IPS-18c (cell line): Measurements from ENCODE around the gene AP3S2.
"Not testable (repeated sequence)": the region's sequence is repeated elsewhere in the genome, so short reads cannot be mapped to it uniquely, and the experiment has no call there.

Source experiments
- H3K4me3 ChIP-seq: 2 replicates; pipeline ENCODE4 v1.7.0; 2013; ENCODE audit warnings: low read depth, mild to moderate bottlenecking, low read length, moderate library complexity; ENCODE audit not compliant: insufficient read depth
- H3K9me3 ChIP-seq: one replicate; pipeline ENCODE4 v1.6.1; 2013; ENCODE audit warnings: mild to moderate bottlenecking, low read length, moderate library complexity; ENCODE audit not compliant: control insufficient read depth, insufficient read depth

AP3S2 gene

DNA sequence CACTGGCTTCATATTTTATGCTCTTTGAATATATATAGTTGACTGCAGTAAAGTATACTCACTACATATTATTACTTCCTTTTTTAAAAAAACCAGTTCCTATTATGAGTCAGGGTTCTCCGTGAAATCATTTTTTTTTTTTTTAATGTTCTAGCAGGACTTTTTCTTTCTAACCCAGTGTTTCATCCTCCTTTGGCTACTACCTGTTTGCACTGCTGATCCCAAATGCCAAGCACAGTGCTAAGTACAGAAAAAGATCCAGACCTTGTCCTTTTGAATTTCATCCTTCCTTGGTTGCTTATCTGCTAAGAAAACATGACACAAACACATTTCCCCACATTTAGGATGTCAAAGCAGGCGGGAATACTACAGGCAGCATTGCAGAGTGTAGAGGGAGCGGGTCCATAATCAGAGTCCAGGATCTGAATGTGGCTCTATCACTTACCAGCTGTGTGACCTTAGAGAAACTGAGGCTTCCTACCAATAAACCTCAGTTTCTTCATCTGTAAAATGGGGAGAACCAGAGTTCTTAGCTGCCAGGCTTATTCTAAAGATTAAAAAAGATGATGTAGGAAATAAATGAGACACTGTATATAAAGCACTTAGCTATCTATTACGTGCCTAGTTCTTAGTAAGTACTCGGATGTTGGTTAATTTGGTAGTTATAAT is 42.0 kb downstream of the AP3S2 start:
- Histone ChIP-seq H3K4me3 (no peak overlapping the region), H3K9me3 (no peaks in the 10 kb centered on the region)

- Histone ChIP-seq H3K4me3 (no peak overlapping the region), H3K9me3 (no peaks in the 10 kb centered on the region)
Observed at GRCh38 chr15:89848970-89849292, 44.9 kb downstream of the AP3S2 start.

- H3K9me3 ChIP-seq = no peaks in the 10 kb centered on the region
Observed at GRCh38 chr15:89847101-89847500, 46.7 kb downstream of the AP3S2 start.

GRCh38 chr15:89845305-89845893 is 48.4 kb downstream of the AP3S2 start:
- Histone ChIP-seq H3K9me3 (no peaks in the 10 kb centered on the region), H3K4me3 (no peak overlapping the region)

More at GRCh38 chr15:89847101-89847500, 46.7 kb downstream of the AP3S2 start:
- H3K4me3 ChIP-seq = no peak overlapping the region

GRCh38 chr15:89841962-89842361 is 51.8 kb downstream of the AP3S2 start:
- Histone ChIP-seq H3K4me3 (no peak overlapping the region), H3K9me3 (no peaks in the 10 kb centered on the region)

GRCh38 chr15:89841306-89841705 is 52.5 kb downstream of the AP3S2 start:
- no peak overlapping the region for H3K4me3 ChIP-seq
- H3K9me3 ChIP-seq = no peaks in the 10 kb centered on the region

DNA sequence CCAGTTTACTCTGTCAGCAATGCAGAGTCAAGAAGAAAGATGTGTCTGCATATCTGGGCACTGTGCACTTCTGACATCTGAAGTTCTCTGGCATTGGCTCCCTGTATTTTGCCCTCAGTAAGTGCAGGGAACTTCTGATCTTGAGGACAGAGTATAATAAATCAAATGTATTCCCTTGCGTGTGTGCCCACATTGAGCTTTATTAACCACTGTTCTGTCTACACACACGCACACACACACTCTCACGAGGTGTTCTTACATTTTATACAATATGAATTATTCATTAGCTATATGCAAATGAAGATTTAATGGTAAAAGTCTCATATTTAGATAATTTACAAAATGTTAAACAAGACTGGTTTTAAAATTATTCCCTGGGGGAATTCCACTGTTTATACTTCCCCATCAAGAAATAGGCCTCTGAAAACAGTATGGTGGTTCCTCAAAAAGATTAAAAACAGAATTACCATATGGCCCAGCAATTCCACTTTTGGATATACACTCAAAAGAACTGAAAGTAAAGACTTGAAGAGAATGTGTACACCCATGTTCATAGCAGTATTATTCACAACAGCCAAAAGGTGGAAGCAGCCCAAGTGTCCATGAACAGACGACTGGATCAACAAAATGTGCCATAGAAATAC is 54.5 kb downstream of the AP3S2 start:
- no peak overlapping the region for H3K4me3 ChIP-seq

DNA sequence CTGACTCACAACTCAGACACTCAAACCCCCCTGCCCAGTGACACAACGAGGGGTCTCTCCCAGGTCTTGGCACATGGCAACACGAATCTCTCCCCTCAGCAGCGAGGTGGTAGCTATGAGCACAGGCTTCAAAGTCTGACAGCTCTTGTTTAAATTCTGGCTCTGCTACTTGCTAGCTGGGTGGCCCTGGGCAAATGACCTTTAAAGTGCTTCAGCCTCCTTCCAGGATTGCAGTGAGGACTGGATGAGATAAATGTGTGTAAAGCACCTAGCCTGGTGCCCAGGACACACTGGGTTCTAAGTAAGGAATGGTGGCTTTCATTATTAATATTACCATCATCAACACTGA is 56.0 kb downstream of the AP3S2 start:
- Histone ChIP-seq H3K9me3 (no peaks in the 10 kb centered on the region), H3K4me3 (no peak overlapping the region)

More for the DNA sequence above, 54.5 kb downstream of the AP3S2 start:
- no peaks in the 10 kb centered on the region for H3K9me3 ChIP-seq

GRCh38 chr15:89837134-89837829 is 56.5 kb downstream of the AP3S2 start:
- Histone ChIP-seq H3K9me3 (no peaks in the 10 kb centered on the region), H3K4me3 (no peak overlapping the region)

DNA sequence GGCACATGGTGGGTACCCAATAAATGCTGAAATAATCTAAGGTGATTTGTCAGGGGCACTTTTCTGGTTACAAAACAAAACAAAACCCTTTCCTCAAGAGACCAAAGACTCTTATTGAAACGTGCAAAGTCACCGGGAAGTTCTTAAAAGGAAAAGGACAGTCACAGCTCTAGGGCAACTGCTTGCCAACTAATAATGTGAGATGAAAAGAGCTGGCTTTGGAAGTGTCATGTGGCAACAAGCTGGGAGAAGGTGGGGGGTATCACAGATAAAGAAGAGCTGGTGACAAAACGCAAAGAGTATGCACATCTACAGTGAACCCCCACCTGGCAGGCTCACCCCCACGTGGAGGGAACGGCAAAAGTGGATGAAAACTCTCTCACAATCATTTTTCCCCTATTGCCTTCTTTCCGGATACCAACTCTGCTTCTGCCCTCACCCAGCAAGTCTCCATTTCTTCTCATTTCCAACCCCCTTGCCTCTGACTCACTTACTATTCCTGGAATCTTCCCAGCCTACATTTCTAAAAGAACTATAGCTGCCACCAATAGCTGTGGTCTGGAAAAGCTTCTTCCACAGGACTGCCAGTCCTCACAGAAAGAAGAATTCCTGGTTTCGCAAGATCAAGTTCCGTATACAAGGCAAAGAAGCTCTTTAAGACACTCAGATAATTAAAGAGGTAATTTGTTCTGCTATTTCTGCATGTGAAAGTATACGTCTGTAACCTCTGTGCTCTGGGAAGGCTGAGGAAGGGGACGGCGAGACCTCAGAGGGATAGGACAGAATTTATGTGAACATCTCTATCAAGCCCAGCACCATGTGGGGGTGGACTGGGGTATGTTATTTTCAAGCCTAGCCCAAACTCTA is 57.3 kb downstream of the AP3S2 start:
- no peak overlapping the region for H3K4me3 ChIP-seq

DNA sequence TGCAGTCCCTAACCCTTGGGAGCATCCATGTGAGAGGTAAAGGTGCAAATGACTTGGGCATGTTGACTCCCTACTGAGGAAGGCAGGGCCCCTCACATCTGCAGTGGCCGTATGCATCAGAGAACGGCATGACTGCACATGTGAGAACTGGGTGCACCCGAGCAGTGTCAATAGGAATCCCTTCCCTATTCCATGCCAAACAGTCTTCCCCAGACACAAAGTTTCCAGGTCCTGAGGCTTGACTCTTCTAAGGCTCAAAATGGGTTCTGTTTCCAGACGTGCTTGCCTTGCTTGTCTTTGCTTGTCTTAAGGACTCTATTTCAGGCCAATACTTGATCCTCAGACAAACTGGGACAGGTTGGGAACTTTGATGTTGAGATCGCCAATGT is 58.6 kb downstream of the AP3S2 start:
- H3K4me3 ChIP-seq = no peak overlapping the region

More for the DNA sequence above, 57.3 kb downstream of the AP3S2 start:
- H3K9me3 ChIP-seq = no peaks in the 10 kb centered on the region

DNA sequence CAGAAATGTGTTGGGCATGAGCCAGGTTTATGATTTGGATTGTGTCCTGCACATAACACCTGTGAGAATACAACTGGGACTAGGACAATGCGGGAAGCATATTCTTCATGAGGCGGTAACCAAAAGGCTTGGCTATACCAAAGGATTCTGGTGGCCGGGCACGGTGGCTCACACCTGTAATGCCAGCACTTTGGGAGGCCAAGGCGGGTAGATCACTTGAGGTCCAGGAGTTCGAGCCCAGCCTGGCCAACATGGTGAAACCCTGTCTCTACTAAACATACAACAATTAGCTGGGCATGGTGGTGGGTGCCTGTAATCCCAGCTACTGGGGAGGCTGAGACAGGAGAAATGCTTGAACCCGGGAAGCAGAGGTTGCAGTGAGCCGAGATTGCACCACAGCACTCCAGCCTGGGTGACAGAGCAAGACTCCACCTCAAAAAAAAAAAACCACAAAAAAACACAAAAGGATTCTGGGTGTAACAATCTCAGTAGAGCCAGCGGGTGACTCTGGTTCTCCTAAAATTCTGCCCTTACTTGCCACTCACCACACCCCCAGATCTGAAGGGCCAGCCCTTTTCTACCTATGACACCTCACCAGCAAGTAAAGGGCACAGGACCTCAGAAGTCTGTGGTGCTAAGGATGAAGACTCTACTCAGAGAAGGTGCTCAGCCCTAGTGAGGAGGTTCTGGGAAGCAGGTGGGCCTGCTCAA is 59.2 kb downstream of the AP3S2 start:
- H3K4me3 ChIP-seq, H3K9me3 ChIP-seq: not testable (repeated sequence)

More for the DNA sequence above, 58.6 kb downstream of the AP3S2 start:
- no peaks in the 10 kb centered on the region for H3K9me3 ChIP-seq

GRCh38 chr15:89833966-89834365 is 59.8 kb downstream of the AP3S2 start:
- Histone ChIP-seq H3K9me3 (no peaks in the 10 kb centered on the region), H3K4me3 (no peak overlapping the region)

GRCh38 chr15:89830639-89831038 is 63.2 kb downstream of the AP3S2 start:
- Histone ChIP-seq H3K9me3 (no peaks in the 10 kb centered on the region), H3K4me3 (no peak overlapping the region)

DNA sequence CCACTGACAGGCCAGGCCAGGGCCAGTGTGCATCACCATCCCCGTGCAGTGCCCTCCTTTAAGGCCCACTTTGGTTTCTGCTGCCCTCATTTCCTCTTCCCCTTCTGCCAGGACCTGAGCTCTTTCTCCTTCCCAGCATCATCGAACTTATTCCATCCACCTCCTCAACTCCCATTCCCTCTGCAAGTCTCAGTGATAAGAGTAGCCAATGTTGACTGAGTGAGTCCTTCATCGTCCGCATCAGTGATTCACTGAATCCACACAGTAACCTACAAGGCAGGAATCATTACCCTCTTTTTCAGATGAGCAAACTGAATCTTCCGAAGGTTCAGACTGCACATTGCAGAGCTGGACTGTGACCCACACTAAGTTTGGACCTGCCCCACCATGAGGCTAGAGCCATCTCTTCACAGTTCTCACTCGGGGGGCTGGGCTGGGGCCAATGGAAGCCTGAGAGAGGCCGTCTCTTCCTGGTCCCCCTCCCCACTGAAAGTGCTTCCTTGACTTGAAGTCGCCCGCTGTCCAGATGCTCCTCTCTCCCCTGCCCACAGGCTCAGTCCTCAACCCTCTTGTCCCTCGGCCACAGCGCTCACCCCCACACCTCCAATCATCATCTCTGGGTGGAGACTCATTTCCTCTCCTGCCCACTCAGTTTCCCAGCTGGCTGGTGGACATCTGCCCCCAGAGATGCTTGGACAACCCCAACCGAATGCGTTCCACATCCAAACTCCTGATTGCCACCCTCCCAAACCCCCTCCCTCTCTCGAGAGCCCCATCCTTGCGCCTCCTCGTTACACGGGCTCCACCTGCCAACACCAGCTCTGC is 64.0 kb downstream of the AP3S2 start:
- no peak overlapping the region for H3K4me3 ChIP-seq
- H3K9me3 ChIP-seq = no peaks in the 10 kb centered on the region

GRCh38 chr15:89829161-89829560 is 64.6 kb downstream of the AP3S2 start:
- H3K9me3 ChIP-seq = no peaks in the 10 kb centered on the region
- H3K4me3 ChIP-seq = no peak overlapping the region
